HEK293 (cell line): ENCODE data around the gene CNOT8.

Experiments used
- CTCF ChIA-PET: fragments of 350-600 bp; formaldehyde crosslinking; extraction: SDS; loops from one replicate; lab custom pipeline; 2021; ENCODE audit warnings: antibody characterized with exemption; lab: Yijun Ruan, JAX
- POLR2A ChIA-PET: fragments of 300-600 bp; formaldehyde crosslinking; extraction: SDS; loops from one replicate; lab custom pipeline; 2020; ENCODE audit warnings: antibody characterized with exemption, inconsistent platforms; lab: Yijun Ruan, JAX
- H3K27ac ChIP-seq: fragments of 200-500 bp; sonication (Bioruptor generic); 2 replicates; pipeline ENCODE4 v1.5.1; 2014; ENCODE audit warnings: low read depth, low read length, control low read depth, inconsistent platforms; ENCODE audit errors: extremely low read depth
- H3K36me3 ChIP-seq, 2 experiments: fragments of 200-500 bp in 1 of 2; sonication (Bioruptor generic) in 1 of 2; 1 replicate in 1 of 2; 2 replicates in 1 of 2; pipeline ENCODE4 v1.5.1; 2014 to 2017; ENCODE audit warnings: inconsistent platforms in 2 of 2, low read length in 2 of 2; ENCODE audit not compliant: control insufficient read depth in 2 of 2, insufficient read depth in 1 of 2
- H3K4me1 ChIP-seq: fragments of 200-500 bp; sonication (Bioruptor generic); 2 replicates; pipeline ENCODE4 v1.5.1; 2014; ENCODE audit warnings: mild to moderate bottlenecking, low read length, inconsistent platforms; ENCODE audit not compliant: control insufficient read depth, insufficient read depth
- H3K4me3 ChIP-seq: 2 replicates; pipeline ENCODE4 v1.5.1; 2011; ENCODE audit warnings: low read depth, mild to moderate bottlenecking, control low read depth, low read length, moderate library complexity
- H3K9me3 ChIP-seq: fragments of 200-500 bp; sonication (Bioruptor generic); 2 replicates; pipeline ENCODE4 v1.5.1; 2014; ENCODE audit warnings: low read depth, low read length, inconsistent platforms; ENCODE audit not compliant: control insufficient read depth, insufficient read depth
- OVOL3 ChIP-seq: fragments of 450-650 bp; formaldehyde crosslinking; IDR thresholded peaks from 2 replicates; pipeline ENCODE4 v1.5.1; 2016; ENCODE audit warnings: missing biosample characterization, missing genetic modification characterization
- REPIN1 ChIP-seq: fragments of 450-650 bp; formaldehyde crosslinking; IDR thresholded peaks from 2 replicates; pipeline ENCODE4 v1.5.1; 2017; ENCODE audit warnings: missing biosample characterization, missing genetic modification characterization, low read depth
- ZNF121 ChIP-seq: fragments of 450-650 bp; formaldehyde crosslinking; IDR thresholded peaks from 2 replicates; pipeline ENCODE4 v1.5.1; 2016; ENCODE audit warnings: missing biosample characterization, missing genetic modification characterization
- ZNF274 ChIP-seq, 2 experiments: fragments of 200-500 bp in 1 of 2; fragments of 450-650 bp in 1 of 2; sonication (Bioruptor generic) in 1 of 2; formaldehyde crosslinking in 1 of 2; IDR thresholded peaks; 2 replicates each; pipeline versions ENCODE4 v1.5.1 to v1.6.1; 2014 to 2016; ENCODE audit warnings: borderline replicate concordance in 1 of 2, inconsistent platforms in 1 of 2, low read length in 1 of 2, missing biosample characterization in 1 of 2, missing genetic modification characterization in 1 of 2
- ZNF311 ChIP-seq: fragments of 450-650 bp; formaldehyde crosslinking; IDR thresholded peaks from 2 replicates; pipeline ENCODE4 v1.5.1; 2017; ENCODE audit warnings: missing biosample characterization, missing genetic modification characterization, borderline replicate concordance
- ZNF501 ChIP-seq: fragments of 450-650 bp; formaldehyde crosslinking; IDR thresholded peaks from 2 replicates; pipeline ENCODE4 v1.5.1; 2016; ENCODE audit warnings: missing biosample characterization, missing genetic modification characterization
- ZNF510 ChIP-seq: fragments of 450-650 bp; formaldehyde crosslinking; IDR thresholded peaks from 2 replicates; pipeline ENCODE4 v1.5.1; 2018; ENCODE audit warnings: mild to moderate bottlenecking, missing genetic modification characterization, missing biosample characterization; ENCODE audit not compliant: insufficient replicate concordance
- ZNF555 ChIP-seq: fragments of 450-650 bp; formaldehyde crosslinking; conservative IDR thresholded peaks from 2 replicates; pipeline ENCODE4 v1.5.1; 2017; ENCODE audit warnings: missing biosample characterization, mild to moderate bottlenecking, missing genetic modification characterization, inconsistent platforms
- ZNF596 ChIP-seq: fragments of 450-650 bp; IDR thresholded peaks from 2 replicates; pipeline ENCODE4 v1.5.0; 2018; ENCODE audit warnings: missing biosample characterization, mild to moderate bottlenecking, missing genetic modification characterization, moderate library complexity
- ZNF658 ChIP-seq: fragments of 450-650 bp; formaldehyde crosslinking; IDR thresholded peaks from 2 replicates; pipeline ENCODE4; 2016; ENCODE audit warnings: missing biosample characterization, missing genetic modification characterization
- TF ChIP-seq, protein P1 (sequence below): fragments of 450-650 bp; formaldehyde crosslinking; IDR thresholded peaks from 2 replicates; pipeline ENCODE4; 2016; ENCODE audit warnings: missing biosample characterization, missing genetic modification characterization
- TF ChIP-seq, protein P2 (sequence below): fragments of 450-650 bp; formaldehyde crosslinking; IDR thresholded peaks from 2 replicates; pipeline ENCODE4 v1.5.1; 2016; ENCODE audit warnings: missing biosample characterization, missing genetic modification characterization

The CNOT8 gene

DNA sequence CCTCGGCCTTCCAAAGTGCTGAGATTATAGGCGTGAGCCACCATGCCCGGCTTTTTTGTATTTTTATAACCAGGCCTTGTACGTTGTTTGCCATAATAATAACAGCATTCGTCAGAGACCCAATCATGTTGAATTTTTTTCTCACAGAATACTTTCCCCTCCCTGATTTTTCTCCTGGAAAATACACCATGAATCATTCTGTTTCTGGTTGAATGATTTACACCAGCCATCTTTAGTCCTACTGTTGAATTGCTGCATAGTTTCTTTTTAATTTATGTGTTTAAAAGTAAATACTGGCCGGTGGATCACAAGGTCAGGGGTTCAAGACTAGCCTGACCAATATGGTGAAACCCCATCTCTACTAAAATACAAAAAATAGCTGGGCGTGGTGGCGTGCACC lies 3.5 kb downstream of the CNOT8 start (continued):
- TF ChIP-seq ZNF274 (IDR thresholded peaks at IDR 0.05; ENCODE audit: low read length), result no peak
- no peak for TF ChIP-seq ZNF274 (tag by site-specific recombination; IDR thresholded peaks at IDR 0.05; ENCODE audit: borderline replicate concordance)
- TF ChIP-seq, all 188 proteins: peak for 0

DNA sequence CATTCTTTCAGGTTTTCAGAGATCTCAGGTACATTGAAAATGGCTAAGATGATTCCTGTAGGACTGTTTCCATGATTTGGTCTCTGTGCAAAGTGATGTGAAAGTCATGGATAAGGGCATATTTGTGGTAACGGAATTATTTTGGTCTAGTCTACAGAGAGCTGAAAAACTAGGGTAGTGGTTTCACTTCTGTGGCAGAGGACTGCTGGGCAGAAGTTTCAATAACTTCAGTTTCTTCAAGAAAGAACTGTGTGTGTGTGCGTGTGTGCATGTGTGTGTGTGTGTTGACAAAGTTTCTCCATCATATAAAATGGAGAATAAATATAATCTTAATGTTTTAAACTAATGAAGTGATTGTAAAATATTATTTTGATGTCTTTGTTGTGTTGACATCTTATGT lies 4.3 kb downstream of the CNOT8 start:
- Histone ChIP-seq H3K4me1 (no peaks in the 10 kb centered on the region), H3K36me3 (peaks cover 28 to 48% of the 10 kb centered on the region in 2 experiments), H3K27ac (no peak overlapping the region), H3K4me3 (no peak overlapping the region), H3K9me3 (no peaks in the 10 kb centered on the region)
- ChIA-PET POLR2A (no interaction called here), CTCF (no interaction called here)
- no peak for TF ChIP-seq ZNF658
- TF ChIP-seq, protein P1, sequence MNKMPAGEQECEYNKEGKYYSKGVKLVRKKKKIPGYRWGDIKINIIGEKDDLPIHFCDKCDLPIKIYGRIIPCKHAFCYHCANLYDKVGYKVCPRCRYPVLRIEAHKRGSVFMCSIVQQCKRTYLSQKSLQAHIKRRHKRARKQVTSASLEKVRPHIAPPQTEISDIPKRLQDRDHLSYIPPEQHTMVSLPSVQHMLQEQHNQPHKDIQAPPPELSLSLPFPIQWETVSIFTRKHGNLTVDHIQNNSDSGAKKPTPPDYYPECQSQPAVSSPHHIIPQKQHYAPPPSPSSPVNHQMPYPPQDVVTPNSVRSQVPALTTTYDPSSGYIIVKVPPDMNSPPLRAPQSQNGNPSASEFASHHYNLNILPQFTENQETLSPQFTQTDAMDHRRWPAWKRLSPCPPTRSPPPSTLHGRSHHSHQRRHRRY (tag by site-specific recombination), result no peak
- no peak for TF ChIP-seq ZNF311 (tag by site-specific recombination)
- TF ChIP-seq REPIN1 (tag by site-specific recombination), result no peak
- no peak for TF ChIP-seq ZNF596
- TF ChIP-seq ZNF501 (tag by site-specific recombination), result no peak

DNA sequence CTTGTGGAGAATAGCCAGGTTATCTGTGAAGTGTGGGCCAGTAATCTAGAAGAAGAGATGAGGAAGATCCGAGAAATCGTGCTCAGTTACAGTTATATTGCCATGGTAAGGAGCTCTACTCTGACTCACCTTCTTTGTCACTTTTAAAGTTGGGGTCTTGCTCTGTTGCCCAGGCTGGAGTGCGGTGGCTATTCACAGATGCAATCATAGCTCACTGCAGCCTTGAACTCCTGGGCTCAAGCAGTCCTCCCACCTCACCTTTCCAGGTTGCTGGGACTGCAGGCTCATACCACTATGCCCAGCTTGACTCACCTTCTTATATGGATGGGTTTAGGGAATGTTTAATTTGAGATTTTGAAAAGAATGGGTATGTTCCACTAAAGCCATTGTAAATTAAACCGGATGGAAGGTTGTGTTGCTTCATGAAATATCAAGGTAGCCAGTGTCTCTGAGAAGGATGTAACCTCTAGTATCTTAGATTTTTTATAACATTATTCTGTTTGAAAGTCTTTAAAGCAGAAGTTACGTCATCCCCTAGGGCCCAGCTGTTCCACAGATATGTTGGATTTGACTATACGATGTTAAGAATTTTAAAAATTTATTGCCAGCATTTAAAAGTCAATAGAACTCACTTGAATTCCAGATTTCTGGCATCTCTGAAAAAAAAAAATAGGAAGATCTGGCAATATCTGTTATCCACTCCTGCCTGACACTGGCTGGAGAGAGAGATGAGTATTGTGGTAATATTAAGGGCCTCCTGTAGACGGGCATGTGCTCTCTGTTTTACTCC lies 5.1 kb downstream of the CNOT8 start:
- Histone ChIP-seq H3K9me3 (no peaks in the 10 kb centered on the region), H3K4me3 (no peak overlapping the region), H3K4me1 (no peaks in the 10 kb centered on the region), H3K36me3 (peaks cover 30 to 51% of the 10 kb centered on the region in 2 experiments), H3K27ac (no peak overlapping the region)
- ChIA-PET CTCF (no interaction called here), POLR2A (no interaction called here)
- TF ChIP-seq ZNF121 (tag by site-specific recombination) (peak; percentile 75), OVOL3 (tag by site-specific recombination) (no peak)

DNA sequence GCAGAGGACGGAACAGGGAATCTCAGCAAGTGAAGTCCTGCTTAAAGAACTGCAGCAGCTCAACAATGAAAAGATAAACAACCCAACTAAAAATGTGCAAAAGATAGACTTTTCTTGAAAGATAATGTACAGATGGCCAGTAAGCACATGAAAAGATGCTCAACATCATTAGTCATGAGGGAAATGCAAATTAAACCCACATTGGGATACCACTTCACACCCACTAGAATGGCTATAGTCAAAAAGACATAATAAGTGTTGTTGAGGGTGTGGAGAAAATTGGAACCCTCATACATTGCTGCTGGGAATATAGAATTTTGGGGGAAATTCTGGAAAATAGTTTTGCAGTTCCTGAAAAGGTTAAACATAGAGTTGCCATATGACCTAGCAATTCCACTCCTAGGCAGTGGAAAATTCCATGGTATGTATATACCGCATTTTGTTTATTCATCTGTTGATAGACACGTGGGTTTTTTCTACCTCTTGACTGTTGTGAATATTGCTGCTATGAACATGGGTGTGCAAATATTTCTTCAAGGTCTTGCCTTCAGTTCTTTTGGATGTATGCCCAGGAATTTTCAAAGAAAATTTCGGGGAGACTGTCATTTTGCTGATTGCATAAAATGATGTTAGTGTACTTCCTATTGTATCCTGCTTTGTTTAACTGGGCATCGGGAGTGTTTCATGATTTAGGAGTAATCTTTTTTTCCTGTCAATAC lies 7.2 kb downstream of the CNOT8 start:
- no peaks in the 10 kb centered on the region for H3K9me3 ChIP-seq
- ChIA-PET POLR2A (no interaction called here), CTCF (no interaction called here)
- H3K27ac ChIP-seq, result no peak overlapping the region
- H3K4me3 ChIP-seq, result no peak overlapping the region
- H3K4me1 ChIP-seq, result no peaks in the 10 kb centered on the region
- TF ChIP-seq ZNF510 (no peak), ZNF555 (tag by site-specific recombination) (no peak)
- TF ChIP-seq, protein P2, sequence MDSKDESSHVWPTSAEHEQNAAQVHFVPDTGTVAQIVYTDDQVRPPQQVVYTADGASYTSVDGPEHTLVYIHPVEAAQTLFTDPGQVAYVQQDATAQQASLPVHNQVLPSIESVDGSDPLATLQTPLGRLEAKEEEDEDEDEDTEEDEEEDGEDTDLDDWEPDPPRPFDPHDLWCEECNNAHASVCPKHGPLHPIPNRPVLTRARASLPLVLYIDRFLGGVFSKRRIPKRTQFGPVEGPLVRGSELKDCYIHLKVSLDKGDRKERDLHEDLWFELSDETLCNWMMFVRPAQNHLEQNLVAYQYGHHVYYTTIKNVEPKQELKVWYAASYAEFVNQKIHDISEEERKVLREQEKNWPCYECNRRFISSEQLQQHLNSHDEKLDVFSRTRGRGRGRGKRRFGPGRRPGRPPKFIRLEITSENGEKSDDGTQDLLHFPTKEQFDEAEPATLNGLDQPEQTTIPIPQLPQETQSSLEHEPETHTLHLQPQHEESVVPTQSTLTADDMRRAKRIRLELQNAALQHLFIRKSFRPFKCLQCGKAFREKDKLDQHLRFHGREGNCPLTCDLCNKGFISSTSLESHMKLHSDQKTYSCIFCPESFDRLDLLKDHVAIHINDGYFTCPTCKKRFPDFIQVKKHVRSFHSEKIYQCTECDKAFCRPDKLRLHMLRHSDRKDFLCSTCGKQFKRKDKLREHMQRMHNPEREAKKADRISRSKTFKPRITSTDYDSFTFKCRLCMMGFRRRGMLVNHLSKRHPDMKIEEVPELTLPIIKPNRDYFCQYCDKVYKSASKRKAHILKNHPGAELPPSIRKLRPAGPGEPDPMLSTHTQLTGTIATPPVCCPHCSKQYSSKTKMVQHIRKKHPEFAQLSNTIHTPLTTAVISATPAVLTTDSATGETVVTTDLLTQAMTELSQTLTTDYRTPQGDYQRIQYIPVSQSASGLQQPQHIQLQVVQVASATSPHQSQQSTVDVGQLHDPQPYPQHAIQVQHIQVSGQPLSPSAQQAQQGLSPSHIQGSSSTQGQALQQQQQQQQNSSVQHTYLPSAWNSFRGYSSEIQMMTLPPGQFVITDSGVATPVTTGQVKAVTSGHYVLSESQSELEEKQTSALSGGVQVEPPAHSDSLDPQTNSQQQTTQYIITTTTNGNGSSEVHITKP (tag by site-specific recombination), result no peak
- H3K36me3 ChIP-seq, result peaks cover 45 to 58% of the 10 kb centered on the region in 2 experiments
